GM19397 (cell line): ENCODE results near the gene RCSD1.
A peak's percentile ranks its signal among the peaks of the same experiment; 100 is the strongest.

ENCODE experiments used
- ATAC-seq: cut with Tn5 transposase; IDR thresholded peaks from one replicate; pipeline ENCODE4 v1.9.1; 2021; ENCODE audit warnings: mild to moderate bottlenecking, moderate library complexity; ENCODE audit not compliant: unreplicated experiment

The RCSD1 gene

GRCh38 chr1:167617153-167618147 lies 12.6 kb upstream of the RCSD1 start:
- peak; percentile 78 for ATAC-seq

- no peak for ATAC-seq
Observed at GRCh38 chr1:167618366-167618765, 11.7 kb upstream of the RCSD1 start.

- ATAC-seq: no peak
Observed at GRCh38 chr1:167618789-167619188, 11.2 kb upstream of the RCSD1 start.

GRCh38 chr1:167620002-167620401 lies 10.0 kb upstream of the RCSD1 start:
- no peak for ATAC-seq

GRCh38 chr1:167621780-167622313 lies 8.2 kb upstream of the RCSD1 start:
- no peak for ATAC-seq

GRCh38 chr1:167623951-167624350 lies 6.1 kb upstream of the RCSD1 start:
- ATAC-seq: no peak

- ATAC-seq: no peak
Observed at GRCh38 chr1:167625040-167625823, 4.8 kb upstream of the RCSD1 start.

- peak; percentile 3 for ATAC-seq
Observed at GRCh38 chr1:167627615-167627864, 2.5 kb upstream of the RCSD1 start.

- peak; percentile 51 for ATAC-seq
Observed at GRCh38 chr1:167627865-167628641, 2.0 kb upstream of the RCSD1 start.

- no peak for ATAC-seq
Observed at GRCh38 chr1:167628741-167629515, 1.1 kb upstream of the RCSD1 start.

GRCh38 chr1:167630568-167631385 lies 745 bp downstream of the RCSD1 start:
- no peak for ATAC-seq

GRCh38 chr1:167631386-167631935 lies 1.4 kb downstream of the RCSD1 start:
- ATAC-seq: no peak

- ATAC-seq: no peak
Observed at GRCh38 chr1:167631936-167632614, 2.0 kb downstream of the RCSD1 start.

- ATAC-seq: no peak
Observed at GRCh38 chr1:167633258-167633944, 3.4 kb downstream of the RCSD1 start.

- no peak for ATAC-seq
Observed at GRCh38 chr1:167634435-167634834, 4.4 kb downstream of the RCSD1 start.

GRCh38 chr1:167635156-167635648 lies 5.2 kb downstream of the RCSD1 start:
- ATAC-seq: no peak

- no peak for ATAC-seq
Observed at GRCh38 chr1:167635941-167636340, 5.9 kb downstream of the RCSD1 start.

- no peak for ATAC-seq
Observed at GRCh38 chr1:167638064-167638463, 8.0 kb downstream of the RCSD1 start.
